ENCODE measurements around the gene CCDC154. TPM values are rescaled to one million over a fixed set of nuclear protein-coding genes. Genes with fewer than 3 reads are reported as not detected.

The CCDC154 gene
- total RNA-seq, 6 experiments from 2014 or later, result 0.25 to 1.7 (median 0.79) TPM; not detected in 1

GRCh38 chr16:1395444-1396031 is 48.8 kb downstream of the CCDC154 start:
- intact Hi-C loops (cut with DNase I), result no loop called here
- Histone ChIP-seq H3K9me3 (no peaks in the 10 kb centered on the region), H3K4me1 (no peaks in the 10 kb centered on the region), H3K36me3 (peaks cover 0 to 23% (median 7%) of the 10 kb centered on the region in 4 donors), H3K27me3 (no peaks in the 10 kb centered on the region), H3K27ac (no peak overlapping the region), H3K4me3 (no peak overlapping the region)
- WGBS (ENCODE audit: insufficient coverage, low coverage, low lambda C conversion rate, missing lambda C conversion rate), result 95% methylated on average over 6 of the region's 22 CpGs
- TF ChIP-seq POLR2A (IDR thresholded peaks at IDR 0.05) (no peak), CTCF (IDR thresholded peaks at IDR 0.05) (no peak)
- ATAC-seq (no peak), DNase-seq (no peak)

- Histone ChIP-seq H3K9me3 (no peaks in the 10 kb centered on the region), H3K4me1 (no peaks in the 10 kb centered on the region), H3K36me3 (peaks cover 0 to 30% (median 8%) of the 10 kb centered on the region in 4 donors), H3K27me3 (no peaks in the 10 kb centered on the region), H3K4me3 (no peak overlapping the region), H3K27ac (no peak overlapping the region)
- no peak for ATAC-seq
- WGBS (ENCODE audit: insufficient coverage, low coverage, low lambda C conversion rate, missing lambda C conversion rate), result 90% methylated on average over 7 of the region's 19 CpGs
- no peak for DNase-seq
- TF ChIP-seq POLR2A (IDR thresholded peaks at IDR 0.05) (no peak), CTCF (IDR thresholded peaks at IDR 0.05) (no peak)
- intact Hi-C loops (cut with DNase I), result no loop called here
These were observed 49.9 kb downstream of the CCDC154 start for GRCh38 chr16:1394367-1394951.

- Histone ChIP-seq H3K4me1 (no peaks in the 10 kb centered on the region), H3K27me3 (no peaks in the 10 kb centered on the region), H3K9me3 (no peaks in the 10 kb centered on the region), H3K27ac (no peak overlapping the region), H3K36me3 (peaks cover 0 to 28% (median 6%) of the 10 kb centered on the region in 4 donors), H3K4me3 (no peak overlapping the region)
- no peak for TF ChIP-seq CTCF (IDR thresholded peaks at IDR 0.05)
- WGBS (ENCODE audit: insufficient coverage, low coverage, low lambda C conversion rate, missing lambda C conversion rate), result 94% methylated on average over 8 of the region's 21 CpGs
- no peak for DNase-seq
- no peak for ATAC-seq
- intact Hi-C loops (cut with DNase I), result no loop called here
These were observed 50.7 kb downstream of the CCDC154 start for GRCh38 chr16:1393613-1394176.

- intact Hi-C loops (cut with DNase I), result no loop called here
- 73% methylated on average over 3 of the region's 17 CpGs for WGBS (ENCODE audit: insufficient coverage, low coverage, low lambda C conversion rate, missing lambda C conversion rate)
- peaks cover 0 to 24% (median 6%) of the 10 kb centered on the region in 4 donors for H3K36me3 ChIP-seq
- H3K27me3 ChIP-seq, result no peaks in the 10 kb centered on the region
- H3K4me3 ChIP-seq, result no peak overlapping the region
- no peak for TF ChIP-seq POLR2A (IDR thresholded peaks at IDR 0.05)
- no peak for TF ChIP-seq CTCF (IDR thresholded peaks at IDR 0.05)
- DNase-seq (no peak), ATAC-seq (no peak)
- H3K9me3 ChIP-seq, result no peaks in the 10 kb centered on the region
- H3K27ac ChIP-seq, result no peak overlapping the region
- no peaks in the 10 kb centered on the region for H3K4me1 ChIP-seq
These were observed 51.5 kb downstream of the CCDC154 start for GRCh38 chr16:1392826-1393225.

Measured in right lobe of liver (tissue), 6 donors.